ENCODE measurements around the gene RNF220.

GRCh38 chr1:44587796-44588460 lies 182.9 kb downstream of the RNF220 start:
- TF ChIP-seq, protein P1, sequence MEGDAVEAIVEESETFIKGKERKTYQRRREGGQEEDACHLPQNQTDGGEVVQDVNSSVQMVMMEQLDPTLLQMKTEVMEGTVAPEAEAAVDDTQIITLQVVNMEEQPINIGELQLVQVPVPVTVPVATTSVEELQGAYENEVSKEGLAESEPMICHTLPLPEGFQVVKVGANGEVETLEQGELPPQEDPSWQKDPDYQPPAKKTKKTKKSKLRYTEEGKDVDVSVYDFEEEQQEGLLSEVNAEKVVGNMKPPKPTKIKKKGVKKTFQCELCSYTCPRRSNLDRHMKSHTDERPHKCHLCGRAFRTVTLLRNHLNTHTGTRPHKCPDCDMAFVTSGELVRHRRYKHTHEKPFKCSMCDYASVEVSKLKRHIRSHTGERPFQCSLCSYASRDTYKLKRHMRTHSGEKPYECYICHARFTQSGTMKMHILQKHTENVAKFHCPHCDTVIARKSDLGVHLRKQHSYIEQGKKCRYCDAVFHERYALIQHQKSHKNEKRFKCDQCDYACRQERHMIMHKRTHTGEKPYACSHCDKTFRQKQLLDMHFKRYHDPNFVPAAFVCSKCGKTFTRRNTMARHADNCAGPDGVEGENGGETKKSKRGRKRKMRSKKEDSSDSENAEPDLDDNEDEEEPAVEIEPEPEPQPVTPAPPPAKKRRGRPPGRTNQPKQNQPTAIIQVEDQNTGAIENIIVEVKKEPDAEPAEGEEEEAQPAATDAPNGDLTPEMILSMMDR (IDR thresholded peaks at IDR 0.05), result no peak
- TF ChIP-seq POLR2A (IDR thresholded peaks at IDR 0.05), result no peak
